NCI-H2171 (cell line): ENCODE results near the gene C2orf80.
"Not testable (repeated sequence)": the region's sequence is repeated elsewhere in the genome, so short reads cannot be mapped to it uniquely, and the experiment has no call there.

ENCODE experiments used
- DNase-seq: peaks from one replicate; lab custom pipeline; 2025; lab: John Stamatoyannopoulos, UW

The C2orf80 gene

GRCh38 chr2:208189810-208190503 is at the start of gene C2orf80:
Gene C2orf80 (minus strand): TSS chr2:208190030. CDS start chr2:208186986, 3,044 bp downstream.
- no peak for DNase-seq

GRCh38 chr2:208235860-208236259 is 46.0 kb upstream of the C2orf80 start:
- no peak for DNase-seq

GRCh38 chr2:208234786-208235185 is 45.0 kb upstream of the C2orf80 start:
- no peak for DNase-seq

GRCh38 chr2:208228476-208228875 is 38.6 kb upstream of the C2orf80 start:
- no peak for DNase-seq

GRCh38 chr2:208227581-208228232 is 37.9 kb upstream of the C2orf80 start:
- no peak for DNase-seq

DNA sequence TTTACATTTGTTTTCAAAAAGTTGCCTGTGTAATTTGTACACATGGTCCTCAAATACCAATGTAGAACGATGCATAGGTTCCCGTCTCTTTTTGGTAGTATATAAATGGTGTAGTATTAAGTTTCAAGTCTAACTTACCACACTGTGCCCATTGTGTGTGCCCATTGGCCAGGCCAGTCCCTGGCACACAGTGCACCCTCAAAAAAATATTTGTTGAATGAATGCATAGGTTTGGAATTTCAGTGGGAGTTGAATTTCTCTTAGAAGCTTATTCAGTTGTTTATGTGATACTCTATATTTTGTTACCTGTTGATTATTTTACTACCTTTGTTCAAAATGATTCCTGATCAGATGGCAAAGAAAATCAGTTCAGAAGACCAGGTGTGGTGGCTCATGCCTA is 35.0 kb upstream of the C2orf80 start:
- no peak for DNase-seq

- DNase-seq, result no peak
Observed at GRCh38 chr2:208222351-208222750, 32.5 kb upstream of the C2orf80 start.

GRCh38 chr2:208221873-208222272 is 32.0 kb upstream of the C2orf80 start:
- not testable (repeated sequence) for DNase-seq

- peak; percentile 57 for DNase-seq
Observed at GRCh38 chr2:208210688-208211451, 21.0 kb upstream of the C2orf80 start.

- DNase-seq, result no peak
Observed at GRCh38 chr2:208208335-208209085, 18.7 kb upstream of the C2orf80 start.

GRCh38 chr2:208207769-208208168 is 17.9 kb upstream of the C2orf80 start:
- DNase-seq, result no peak

DNA sequence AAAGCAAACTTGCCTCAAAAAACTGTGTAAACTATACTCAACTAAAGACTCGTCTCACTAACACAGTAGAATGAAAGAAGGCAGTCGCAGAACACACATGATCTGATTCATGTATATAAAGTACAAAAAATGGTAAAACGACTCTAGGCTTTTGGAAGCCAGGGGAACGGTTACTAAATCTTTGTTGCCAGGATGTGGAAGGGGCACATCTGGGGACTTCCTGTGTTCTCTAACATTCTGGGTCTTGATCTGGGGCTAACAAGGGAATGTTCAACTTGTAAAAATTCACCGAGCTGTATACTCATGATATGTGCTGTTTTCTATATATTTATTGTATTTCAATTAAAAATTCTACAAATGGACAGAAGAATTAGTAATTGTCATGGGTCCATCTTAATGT is 14.3 kb upstream of the C2orf80 start:
- no peak for DNase-seq

DNA sequence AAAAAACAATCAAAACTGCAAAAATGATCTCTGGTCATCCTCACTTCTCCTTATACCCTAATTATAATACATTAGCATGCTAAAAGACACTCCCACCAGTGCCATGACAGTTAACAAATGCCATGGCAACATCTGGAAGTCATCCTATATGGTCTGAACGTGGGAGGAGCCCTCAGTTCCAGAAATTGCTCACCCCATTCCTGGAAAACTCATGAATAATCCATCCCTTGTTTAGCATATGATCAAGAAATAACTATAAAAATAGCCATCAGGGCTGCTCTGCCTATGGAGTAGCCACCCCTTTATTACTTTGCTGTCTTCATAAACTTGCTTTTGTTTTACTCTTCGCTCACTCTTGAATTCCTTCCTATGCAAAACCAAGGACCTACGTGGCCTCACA is 5.7 kb upstream of the C2orf80 start:
- DNase-seq, result no peak

DNA sequence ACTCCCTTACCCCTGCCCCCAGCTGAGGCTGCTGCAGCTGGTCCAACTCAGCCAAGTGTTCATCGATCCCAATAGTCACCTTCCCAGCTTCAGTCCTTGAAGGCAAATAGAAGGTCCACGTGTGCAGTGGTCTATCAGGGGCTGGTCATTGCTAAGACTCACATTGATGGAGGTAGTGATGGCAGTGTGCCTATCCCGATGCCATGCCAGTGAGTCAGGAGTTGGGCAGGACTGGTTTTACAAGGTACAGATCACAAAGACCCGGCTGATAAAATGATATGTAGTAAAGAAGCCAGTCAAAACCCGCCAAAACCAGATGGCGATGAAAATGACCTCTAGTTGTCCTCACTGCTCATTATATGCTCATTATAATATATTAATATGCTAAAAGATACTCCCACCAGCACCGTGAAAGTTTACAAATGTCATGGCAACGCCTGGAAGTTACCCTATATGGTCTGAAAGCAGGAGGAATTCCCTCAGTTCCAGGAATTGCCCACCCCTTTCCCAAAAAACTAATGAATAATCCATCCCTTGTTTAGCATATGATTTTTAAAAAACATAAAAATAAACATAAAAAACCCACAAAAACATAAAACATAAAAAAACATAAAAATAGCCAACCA is 2.9 kb upstream of the C2orf80 start:
- no peak for DNase-seq

- DNase-seq, result no peak
Observed at GRCh38 chr2:208189069-208189809, 591 bp downstream of the C2orf80 start.

- DNase-seq, result no peak
Observed at GRCh38 chr2:208186893-208187292, 2.9 kb downstream of the C2orf80 start.

DNA sequence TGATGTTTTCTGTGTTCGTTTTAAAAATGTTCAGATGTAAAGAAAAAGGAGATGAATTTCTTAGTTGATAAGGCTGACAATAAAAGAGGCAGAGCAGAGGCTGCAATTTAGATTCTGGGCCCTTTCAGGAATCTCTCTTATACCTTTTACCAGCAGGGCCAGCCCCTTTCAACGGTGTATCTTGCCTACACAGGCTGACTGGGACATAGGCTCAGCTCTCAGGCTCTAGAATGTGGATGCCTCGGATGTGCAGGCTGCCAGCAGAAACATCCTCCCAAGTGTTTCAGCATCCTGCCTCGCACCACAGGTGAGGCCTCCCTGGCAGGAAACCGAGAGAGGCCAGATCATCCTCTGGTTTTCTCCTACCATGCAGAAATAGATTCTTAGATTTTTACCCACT is 3.4 kb downstream of the C2orf80 start:
- no peak for DNase-seq

GRCh38 chr2:208183972-208184705 is 5.7 kb downstream of the C2orf80 start:
- no peak for DNase-seq

DNA sequence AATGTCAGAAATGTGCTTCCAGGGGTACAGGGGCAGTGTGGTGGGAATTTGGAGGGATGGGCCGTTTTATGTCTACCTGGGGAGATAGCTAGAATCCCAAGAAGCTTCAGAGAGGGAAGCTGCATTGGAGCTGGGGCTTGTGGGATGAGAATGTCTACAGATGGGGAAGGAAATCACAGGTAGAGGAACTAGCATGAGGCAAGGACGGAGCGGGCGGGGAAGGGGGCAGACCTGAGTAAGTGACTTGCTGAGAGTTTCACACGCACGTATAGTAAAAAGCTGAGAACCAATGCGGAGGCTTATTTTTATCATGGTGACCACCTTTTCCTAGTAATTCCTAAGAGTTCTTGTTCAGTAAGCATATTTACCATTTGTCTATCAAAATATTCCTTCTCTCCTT is 6.3 kb downstream of the C2orf80 start:
- DNase-seq, result no peak

GRCh38 chr2:208182835-208183234 is 7.0 kb downstream of the C2orf80 start:
- no peak for DNase-seq
